DND-41 (cell line): ENCODE data around the gene PER1.

Source experiments
- EZH2 ChIP-seq: IDR thresholded peaks from 3 replicates; pipeline ENCODE4 v1.6.1; 2012; ENCODE audit warnings: borderline replicate concordance, low read depth, mild to moderate bottlenecking, moderate library complexity, low read length, inconsistent platforms; ENCODE audit not compliant: severe bottlenecking
- TF ChIP-seq, protein P1 (sequence below): IDR thresholded peaks from 2 replicates; pipeline ENCODE4 v1.5.1; 2012; ENCODE audit warnings: borderline replicate concordance, low read length, moderate library complexity, mild to moderate bottlenecking; ENCODE audit not compliant: poor library complexity, severe bottlenecking; ENCODE audit errors: extremely low read depth

DNA sequence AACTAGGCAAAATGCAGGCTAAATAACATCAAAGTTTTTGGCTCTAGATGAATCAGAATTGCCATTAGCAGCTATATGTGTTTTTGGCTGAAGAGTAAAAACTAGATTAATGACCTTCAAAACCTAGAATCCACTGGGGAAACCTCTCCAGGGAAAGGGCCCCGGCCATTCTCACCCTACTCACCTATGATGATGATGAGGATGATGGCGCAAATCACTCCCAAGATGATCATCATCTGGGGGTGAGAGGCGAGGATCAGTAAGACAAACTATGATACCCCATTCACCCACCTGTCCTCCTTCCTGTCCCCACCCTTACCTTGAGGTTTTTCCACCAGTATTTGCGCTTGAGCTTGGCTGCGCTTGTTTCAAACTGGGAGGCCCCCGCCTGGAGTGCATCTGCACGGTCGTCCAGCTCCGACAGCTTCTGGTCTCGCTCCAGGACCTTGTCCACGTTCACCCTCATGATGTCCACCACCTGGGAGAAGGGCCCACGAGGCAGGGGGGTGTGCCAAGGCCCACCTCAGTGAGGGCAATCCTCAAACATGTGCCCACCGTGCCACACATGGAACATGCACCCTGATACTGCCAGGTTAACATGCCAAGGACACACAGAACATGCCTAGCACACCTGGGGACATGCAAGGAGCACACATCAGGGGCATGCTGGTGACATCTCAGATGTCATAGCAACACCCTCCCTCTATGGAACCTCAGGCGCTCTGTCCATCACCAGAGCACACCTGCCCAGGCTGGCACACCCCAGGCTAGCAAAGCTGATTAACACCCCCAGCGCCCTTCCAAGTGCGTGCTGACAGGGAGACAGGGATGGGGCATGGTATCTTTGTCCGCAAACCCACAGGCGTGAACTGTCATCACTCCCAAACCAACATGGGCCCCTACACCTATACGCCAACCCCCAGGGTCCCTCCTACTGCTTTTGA, 9.4 kb upstream of the PER1 start:
- TF ChIP-seq, protein P1, sequence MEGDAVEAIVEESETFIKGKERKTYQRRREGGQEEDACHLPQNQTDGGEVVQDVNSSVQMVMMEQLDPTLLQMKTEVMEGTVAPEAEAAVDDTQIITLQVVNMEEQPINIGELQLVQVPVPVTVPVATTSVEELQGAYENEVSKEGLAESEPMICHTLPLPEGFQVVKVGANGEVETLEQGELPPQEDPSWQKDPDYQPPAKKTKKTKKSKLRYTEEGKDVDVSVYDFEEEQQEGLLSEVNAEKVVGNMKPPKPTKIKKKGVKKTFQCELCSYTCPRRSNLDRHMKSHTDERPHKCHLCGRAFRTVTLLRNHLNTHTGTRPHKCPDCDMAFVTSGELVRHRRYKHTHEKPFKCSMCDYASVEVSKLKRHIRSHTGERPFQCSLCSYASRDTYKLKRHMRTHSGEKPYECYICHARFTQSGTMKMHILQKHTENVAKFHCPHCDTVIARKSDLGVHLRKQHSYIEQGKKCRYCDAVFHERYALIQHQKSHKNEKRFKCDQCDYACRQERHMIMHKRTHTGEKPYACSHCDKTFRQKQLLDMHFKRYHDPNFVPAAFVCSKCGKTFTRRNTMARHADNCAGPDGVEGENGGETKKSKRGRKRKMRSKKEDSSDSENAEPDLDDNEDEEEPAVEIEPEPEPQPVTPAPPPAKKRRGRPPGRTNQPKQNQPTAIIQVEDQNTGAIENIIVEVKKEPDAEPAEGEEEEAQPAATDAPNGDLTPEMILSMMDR, result no peak
- TF ChIP-seq EZH2, result no peak
